NCI-H2081 treated with DMSO at 0.1 percent for 48 hours (cell line): ENCODE measurements around the gene ASCC3.
"Not testable (repeated sequence)": the region's sequence is repeated elsewhere in the genome, so short reads cannot be mapped to it uniquely, and the experiment has no call there.

Experiments used
- DNase-seq: peaks from one replicate; lab custom pipeline; 2025; lab: John Stamatoyannopoulos, UW

The ASCC3 gene

GRCh38 chr6:100664274-100665040 is 216.7 kb downstream of the ASCC3 start:
- no peak for DNase-seq

- no peak for DNase-seq
Measured at GRCh38 chr6:100663219-100663863, 217.8 kb downstream of the ASCC3 start.

GRCh38 chr6:100662264-100662663 is 218.9 kb downstream of the ASCC3 start:
- DNase-seq, result no peak

GRCh38 chr6:100658486-100658885 is 222.6 kb downstream of the ASCC3 start:
- no peak for DNase-seq

- DNase-seq, result peak; percentile 32
Measured at GRCh38 chr6:100657678-100658330, 223.3 kb downstream of the ASCC3 start.

- DNase-seq, result not testable (repeated sequence)
Measured at GRCh38 chr6:100641147-100641546, 240.0 kb downstream of the ASCC3 start.

- DNase-seq, result no peak
Measured at GRCh38 chr6:100633096-100633777, 247.9 kb downstream of the ASCC3 start.

- no peak for DNase-seq
Measured at GRCh38 chr6:100630536-100630935, 250.6 kb downstream of the ASCC3 start.

- DNase-seq, result no peak
Measured at GRCh38 chr6:100627911-100628758, 253.0 kb downstream of the ASCC3 start.

GRCh38 chr6:100626721-100627120 is 254.4 kb downstream of the ASCC3 start:
- DNase-seq, result no peak

GRCh38 chr6:100622907-100623692 is 258.0 kb downstream of the ASCC3 start:
- DNase-seq, result no peak

- no peak for DNase-seq
Measured at GRCh38 chr6:100620085-100620840, 260.9 kb downstream of the ASCC3 start.

- DNase-seq, result no peak
Measured at GRCh38 chr6:100618351-100618671, 262.8 kb downstream of the ASCC3 start.

- no peak for DNase-seq
Measured at GRCh38 chr6:100617633-100618350, 263.3 kb downstream of the ASCC3 start.

- DNase-seq, result no peak
Measured at GRCh38 chr6:100614933-100615332, 266.2 kb downstream of the ASCC3 start.

- DNase-seq, result no peak
Measured at GRCh38 chr6:100614386-100614785, 266.7 kb downstream of the ASCC3 start.

- no peak for DNase-seq
Measured at GRCh38 chr6:100613656-100614055, 267.5 kb downstream of the ASCC3 start.

- DNase-seq, result no peak
Measured at GRCh38 chr6:100612094-100612493, 269.0 kb downstream of the ASCC3 start.

- no peak for DNase-seq
Measured at GRCh38 chr6:100599088-100599770, 281.9 kb downstream of the ASCC3 start.
